ENCODE measurements around the gene PRSS33. TPM values are rescaled to one million over a fixed set of nuclear protein-coding genes. Genes with fewer than 3 reads are reported as not detected.

Gene PRSS33, protein sequence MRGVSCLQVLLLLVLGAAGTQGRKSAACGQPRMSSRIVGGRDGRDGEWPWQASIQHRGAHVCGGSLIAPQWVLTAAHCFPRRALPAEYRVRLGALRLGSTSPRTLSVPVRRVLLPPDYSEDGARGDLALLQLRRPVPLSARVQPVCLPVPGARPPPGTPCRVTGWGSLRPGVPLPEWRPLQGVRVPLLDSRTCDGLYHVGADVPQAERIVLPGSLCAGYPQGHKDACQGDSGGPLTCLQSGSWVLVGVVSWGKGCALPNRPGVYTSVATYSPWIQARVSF
- polyA plus RNA-seq (ENCODE audit: insufficient read length in 12 of 12), result not detected
- long read RNA-seq, donor 1, result 0 reads
- long read RNA-seq, donor 2, result 0 reads
- long read RNA-seq, donor 3, result 0 reads
- long read RNA-seq, donor 4, result 0 reads
- long read RNA-seq, donor 5, result 0 reads
- long read RNA-seq, donor 6, result 0 reads
- long read RNA-seq, donor 7, result 0 reads
- long read RNA-seq, donor 8, result 0 reads
- long read RNA-seq, donor 9, result 0 reads
- long read RNA-seq, donor 10, result 0 reads
- long read RNA-seq, donor 11, result 0 reads

DNA sequence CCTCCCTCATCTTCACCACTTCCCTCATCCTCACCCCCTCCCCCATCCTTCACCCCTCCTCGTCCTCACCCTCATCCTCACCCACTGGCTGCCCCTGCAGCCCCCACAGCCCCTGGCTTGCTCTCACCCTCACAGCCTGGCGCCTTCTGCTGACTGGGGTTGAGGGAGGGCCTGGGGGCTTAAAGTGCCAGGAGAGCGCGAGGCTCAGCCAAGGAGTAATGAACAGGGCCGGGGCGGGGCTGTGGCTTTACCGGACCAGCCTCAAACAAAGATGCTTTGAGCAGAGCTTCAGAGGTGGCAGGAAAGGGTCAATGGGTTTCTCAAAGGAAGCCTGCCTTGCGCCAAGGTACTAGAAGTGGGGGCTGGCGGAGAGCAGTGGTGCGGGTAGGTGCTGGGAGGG lies at the start of gene PRSS33:
Gene PRSS33 (minus strand): TSS at position 155 of the 400 bp plus-strand sequence. CDS start 1,013 bp downstream, outside the sequence.
- DNase-seq, result no peak

DNA sequence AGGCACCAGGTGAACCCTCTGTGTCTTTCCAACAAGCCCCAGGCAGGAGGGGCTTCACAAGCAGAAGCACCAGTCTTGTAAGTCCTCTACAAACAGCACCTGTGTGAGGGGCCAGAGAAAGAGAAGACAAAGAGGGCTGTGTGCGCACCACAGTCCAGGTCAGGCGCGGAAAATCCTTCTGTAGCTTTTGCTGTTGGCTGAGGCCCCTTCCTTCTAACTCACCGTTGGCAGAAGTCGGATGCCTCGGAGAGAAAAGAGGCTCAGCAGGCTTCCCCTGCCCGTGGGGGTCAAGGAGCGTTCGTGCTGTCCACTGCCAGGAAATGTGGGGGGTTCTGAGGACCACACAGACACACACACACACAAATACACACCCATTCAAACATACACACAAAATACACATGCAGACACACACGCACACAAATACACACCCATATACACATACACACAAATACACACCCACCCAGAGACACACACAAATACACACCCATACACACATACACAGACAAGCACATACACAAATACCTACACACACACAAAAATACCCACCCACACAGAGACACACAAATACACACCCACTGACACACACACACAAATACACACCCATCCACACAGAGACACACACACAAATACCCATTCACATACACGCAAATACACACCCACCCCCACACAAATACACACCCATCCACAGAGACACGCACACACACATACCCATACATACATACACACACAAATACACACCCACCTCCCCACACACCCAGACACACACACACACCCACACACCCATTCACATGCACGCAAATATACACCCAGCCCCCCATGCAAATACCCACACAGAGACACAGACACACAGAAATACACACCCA lies 49.5 kb upstream of the PRSS33 start:
- DNase-seq, result no peak

DNA sequence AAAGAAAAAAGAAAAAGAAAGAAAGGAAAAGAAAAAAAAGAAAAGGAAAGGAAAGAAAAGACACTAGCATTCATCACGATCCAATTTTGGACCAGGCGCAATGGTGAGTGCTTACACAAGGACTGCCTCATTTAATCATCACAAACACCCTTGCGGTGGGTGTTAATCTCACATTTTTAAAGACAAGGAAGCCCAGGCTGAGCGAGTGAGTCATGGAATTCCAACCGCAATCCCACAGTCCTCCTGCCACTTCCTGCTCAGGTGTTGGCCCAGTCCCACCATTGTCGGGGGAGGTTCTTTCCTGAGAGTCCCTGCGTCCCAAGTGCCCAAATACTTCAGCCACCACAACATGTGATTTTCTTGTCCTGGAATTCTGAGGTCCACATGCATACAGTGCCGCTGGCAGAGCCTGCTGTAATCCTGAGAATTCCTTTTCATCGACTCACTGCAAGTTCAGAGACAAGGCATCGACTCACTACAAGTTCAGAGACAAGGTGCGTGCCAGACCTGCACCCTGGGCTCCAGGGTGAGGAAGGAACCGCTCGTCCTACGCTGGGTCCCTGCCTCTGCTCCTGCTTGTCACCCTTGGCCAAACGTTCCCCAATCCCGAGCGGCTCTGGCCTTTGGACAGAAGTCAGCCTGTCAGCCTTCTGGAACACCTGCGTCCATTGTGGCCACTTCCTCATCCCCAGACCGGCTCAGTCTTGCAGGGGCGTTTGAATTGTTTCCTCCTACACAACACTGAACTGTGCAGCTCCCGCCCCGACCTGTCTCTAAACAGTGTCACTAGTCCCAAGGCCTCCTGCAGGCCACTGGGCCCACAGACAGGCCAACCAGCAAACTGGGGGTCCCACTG lies 48.5 kb upstream of the PRSS33 start:
- no peak for DNase-seq

DNA sequence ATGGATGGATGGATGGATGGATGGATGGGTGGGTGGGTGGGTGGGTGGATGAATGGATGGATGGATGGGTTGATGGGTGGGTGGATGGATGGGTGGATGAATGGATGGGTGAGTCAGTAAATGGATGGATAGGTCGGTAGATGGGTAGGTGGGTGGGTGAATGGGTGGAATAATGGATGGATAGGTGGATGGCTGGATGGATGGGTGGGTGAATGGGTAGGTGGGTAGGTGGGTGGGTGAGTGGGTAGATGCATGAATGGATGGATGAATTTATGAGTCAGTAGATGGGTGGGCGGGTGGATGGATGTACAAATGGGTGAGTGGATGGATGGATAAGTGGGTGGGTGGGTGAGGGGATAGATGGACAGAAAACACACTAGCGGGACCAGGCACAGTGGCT lies 47.6 kb upstream of the PRSS33 start:
- DNase-seq, result no peak

DNA sequence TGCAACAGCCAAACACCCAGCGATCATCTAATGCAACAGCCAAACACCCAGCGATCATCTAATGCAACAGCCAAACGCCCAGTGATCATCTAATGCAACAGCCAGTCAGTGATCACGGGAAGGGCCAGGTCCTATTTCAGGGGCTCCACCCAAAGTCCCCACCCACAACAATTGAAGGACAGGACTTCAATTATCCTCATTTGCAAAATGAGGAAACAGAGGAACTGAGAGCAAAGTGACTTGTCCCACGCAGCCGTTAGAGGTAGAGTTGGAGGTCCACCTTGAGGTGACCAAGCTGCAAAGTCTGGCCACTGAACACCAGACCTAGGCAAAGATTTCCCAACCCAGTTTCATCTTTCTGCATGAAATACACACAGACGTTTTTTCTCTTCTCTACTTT lies 46.4 kb upstream of the PRSS33 start:
- DNase-seq, result no peak

DNA sequence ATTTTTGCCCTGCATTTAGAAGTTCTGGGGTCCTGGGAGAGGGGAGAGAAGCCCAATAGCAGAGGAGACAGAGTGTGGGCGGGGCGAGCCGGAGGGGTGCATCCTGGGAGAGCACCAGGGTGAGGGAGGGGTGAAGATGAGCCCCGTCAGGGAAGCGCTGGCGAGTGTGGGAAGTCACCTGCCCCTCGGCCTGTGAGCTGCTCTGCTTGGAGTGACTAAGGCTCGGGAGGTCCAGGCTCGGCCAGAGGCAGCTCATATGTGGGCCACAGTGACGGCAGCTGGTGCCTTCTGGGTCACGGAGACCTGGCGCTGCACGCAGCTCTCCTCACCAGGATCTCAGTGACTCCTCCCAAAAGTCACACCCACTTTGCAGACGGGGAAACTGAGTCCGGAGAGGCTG lies 43.8 kb upstream of the PRSS33 start:
- no peak for DNase-seq

DNA sequence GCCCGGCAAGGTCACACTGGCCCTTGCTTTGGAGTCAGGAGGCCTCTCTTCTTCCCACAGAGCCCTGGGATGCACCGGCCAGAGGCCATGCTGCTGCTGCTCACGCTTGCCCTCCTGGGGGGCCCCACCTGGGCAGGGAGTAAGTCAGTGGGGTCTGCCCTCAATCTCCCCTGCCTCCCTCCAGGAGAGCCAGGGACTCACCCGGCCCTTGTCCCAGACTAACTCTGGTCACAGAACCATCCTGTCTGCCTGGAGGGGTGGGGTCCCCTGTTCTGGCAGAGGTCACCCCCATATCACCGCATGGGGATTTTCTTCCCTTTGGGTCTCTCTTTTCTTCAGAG lies 43.0 kb upstream of the PRSS33 start:
- no peak for DNase-seq

DNA sequence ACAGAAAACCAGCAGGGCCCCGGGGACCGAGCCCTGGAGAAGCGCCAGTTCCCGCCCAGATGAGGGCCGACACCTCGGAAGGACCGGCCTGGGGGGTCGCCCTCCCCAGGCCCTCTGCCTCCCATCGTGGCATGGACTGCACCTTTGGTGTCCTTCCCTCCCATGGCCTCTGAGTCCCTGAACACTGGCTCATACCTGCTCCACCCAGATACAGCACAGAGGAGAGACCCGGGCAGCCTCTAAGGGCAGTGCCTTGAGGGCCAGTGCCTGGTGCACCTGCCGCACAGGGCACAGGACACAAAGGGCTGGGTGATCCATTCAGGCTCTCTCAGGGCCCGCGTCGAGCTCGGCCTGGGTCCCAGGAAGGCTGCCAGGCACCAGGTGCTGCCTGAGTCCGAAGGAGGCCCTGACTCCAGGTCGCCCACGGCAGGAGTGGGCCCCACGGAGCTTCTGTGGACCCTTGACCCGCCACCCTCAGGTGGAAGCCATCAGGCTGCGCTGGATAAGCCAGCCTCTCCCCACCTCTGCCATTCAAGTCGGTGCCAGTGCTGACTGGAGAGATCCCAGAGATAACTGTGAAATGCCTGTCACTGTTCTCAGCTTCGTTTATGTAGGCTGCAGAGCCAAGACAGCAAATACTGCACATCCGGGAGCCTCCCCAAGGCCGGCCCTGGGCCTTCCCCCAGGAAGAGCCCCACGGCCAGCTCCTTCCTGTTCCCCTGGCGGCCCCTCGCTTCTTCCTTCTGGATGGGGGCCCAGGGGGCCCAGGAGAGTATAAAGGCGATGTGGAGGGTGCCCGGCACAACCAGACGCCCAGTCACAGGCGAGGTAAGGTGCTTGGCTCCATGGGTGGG lies 42.4 kb upstream of the PRSS33 start, which contains the start of gene ZG16B:
Gene ZG16B (plus strand): TSS at position 803 of the 854 bp plus-strand sequence. CDS start 139 bp downstream, outside the sequence.
- no peak for DNase-seq

DNA sequence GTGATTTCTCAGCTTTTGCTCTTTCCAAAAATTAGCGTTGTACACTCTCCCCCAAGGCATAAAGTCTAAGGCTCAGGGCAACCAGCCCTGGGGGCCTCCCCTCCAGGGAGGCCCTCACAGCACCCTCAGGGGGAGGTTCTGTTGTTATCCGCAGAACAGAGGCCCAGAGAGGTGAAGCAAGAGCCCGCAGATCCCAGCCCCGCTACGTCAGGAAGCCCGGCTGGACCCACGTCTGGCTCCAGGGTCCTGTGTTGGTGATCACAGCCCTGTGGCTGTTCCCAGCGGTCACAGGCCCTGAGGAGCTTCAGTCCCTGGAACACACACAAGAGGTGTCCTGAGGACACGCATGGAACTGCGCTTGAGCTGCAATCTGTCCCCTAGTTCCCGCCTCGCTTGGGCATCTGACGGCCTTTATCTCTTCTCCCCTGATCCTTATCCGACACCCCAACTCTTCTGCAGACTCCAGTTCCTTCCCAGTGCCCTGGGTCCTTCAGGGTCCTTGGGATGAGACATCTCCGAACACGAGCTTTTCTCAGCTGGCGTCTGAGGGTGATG lies 41.6 kb upstream of the PRSS33 start:
- no peak for DNase-seq

DNA sequence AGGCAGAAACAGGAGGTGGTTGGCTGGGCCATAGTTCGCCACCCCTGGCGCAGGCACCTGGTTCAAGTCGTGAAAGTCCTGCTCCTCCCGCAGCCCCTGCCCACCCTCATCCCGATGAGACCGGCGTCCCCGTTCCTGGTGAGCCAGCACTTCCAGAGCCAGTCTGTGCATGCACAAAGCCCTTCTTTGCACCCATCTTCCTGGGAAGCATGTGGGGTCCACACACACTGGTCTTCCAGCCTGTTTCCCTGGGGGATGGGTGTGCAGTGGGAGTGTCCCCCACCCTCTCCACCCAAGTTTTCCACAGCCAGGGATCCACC lies 41.1 kb upstream of the PRSS33 start:
- no peak for DNase-seq

DNA sequence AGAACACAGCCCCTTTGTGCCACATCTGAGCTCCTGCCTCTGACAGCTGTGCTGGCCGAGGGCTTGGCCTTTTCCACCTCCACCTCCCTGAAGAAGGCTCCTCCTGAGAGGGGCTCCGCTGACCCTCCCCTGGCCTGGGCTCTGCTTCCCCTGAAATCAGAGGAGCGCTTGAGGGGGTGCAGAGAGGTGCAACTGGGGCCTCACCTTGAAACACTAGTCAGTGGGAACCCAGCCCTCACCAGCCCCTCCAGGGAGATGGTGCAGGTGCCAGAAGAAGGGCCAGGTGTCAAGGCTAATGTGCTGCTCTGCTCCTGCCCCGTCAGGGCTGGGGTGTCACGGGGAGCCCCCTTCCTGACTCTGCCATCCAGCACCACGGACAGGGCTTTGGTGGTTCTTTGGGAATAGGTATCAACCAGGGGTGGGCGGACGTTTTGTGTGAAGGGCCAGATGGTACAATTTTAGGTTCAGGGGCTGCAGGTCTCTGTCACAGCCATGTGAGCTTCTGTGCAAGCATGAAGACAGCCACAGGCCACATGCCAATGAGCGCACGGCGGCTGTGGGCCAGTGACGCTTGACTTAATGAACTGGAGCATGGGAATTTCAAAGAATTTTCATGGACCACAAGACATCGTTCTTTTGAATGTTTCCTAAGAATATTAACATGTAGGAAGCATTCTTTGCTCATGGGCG lies 40.6 kb upstream of the PRSS33 start:
- no peak for DNase-seq

DNA sequence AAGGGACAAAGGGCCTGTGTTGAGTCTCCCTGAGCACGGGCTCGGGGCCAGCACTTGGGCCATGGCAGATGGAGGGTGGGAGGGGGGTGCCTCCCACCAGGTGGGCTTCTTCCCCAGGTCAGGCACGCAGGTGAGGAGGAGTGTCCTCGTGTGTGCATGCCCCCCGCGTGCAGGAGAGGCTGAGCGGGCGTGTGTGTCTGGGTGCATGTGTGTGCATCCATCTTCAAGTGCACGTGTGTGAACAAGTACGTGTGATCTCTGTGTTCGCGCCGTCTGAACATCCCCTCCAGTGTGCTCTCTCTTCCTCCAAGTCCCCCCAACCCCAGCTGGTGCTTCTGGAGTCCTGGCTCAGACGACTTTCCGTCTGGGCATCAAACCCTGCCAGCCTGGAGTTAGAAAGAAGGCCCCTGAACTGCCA lies 40.0 kb upstream of the PRSS33 start:
- DNase-seq, result no peak

DNA sequence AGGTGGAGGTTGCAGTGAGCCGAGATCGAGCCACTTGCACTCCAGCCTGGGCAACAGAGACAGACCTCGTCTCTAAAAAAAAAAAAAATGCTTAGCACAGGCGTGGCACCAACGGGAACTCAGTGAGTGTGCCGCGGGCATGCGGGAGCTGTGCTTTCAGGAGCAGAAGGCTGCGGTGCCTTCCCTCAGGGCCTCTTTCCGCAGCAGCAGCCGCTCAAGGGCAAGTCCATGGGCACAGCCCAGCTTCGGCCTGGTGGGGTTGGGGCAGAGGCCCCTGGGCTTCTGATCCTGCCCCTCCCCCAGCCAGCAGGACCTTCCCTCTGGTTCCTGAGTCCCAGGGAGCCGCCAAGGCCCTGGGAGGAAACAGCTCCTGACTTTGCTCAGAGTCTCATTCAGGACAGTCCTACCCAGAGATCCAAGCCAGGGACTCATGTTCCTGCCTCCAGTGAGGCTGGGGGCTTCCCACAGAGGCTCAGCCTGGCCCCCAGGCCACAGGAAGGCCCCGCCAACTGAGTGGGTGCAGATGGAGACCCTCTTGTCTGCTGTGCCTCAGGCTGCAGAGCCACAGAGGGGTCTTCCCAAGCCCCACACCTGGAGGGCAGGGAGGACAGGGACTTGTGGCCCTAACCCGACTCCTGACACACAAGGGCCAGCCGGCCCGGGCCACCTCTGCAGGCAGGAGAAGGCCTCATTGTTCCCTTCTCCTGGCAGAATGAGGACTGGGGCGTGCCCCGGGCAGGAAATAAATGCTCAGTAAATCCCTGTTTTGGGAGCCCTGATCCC lies 39.4 kb upstream of the PRSS33 start:
- DNase-seq, result no peak

DNA sequence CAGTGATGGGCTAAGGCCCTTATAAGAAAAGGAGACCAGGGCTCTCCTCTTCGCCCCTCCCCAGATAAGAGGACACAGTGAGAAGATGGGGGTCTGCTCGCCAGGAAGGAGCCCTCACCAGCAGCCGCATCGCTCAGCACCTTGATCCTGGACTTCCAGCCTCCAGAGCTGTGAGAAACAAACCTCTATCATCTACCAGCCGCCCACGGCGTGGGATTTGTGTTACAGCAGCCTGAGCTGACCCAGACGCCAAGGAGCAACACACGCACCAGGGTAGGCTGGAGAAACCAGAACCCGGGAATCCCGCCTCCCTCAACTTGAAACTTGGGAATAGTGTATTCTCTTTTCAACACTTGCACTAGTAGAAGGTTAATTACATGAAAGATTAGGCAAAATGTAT lies 38.5 kb upstream of the PRSS33 start:
- DNase-seq, result no peak

DNA sequence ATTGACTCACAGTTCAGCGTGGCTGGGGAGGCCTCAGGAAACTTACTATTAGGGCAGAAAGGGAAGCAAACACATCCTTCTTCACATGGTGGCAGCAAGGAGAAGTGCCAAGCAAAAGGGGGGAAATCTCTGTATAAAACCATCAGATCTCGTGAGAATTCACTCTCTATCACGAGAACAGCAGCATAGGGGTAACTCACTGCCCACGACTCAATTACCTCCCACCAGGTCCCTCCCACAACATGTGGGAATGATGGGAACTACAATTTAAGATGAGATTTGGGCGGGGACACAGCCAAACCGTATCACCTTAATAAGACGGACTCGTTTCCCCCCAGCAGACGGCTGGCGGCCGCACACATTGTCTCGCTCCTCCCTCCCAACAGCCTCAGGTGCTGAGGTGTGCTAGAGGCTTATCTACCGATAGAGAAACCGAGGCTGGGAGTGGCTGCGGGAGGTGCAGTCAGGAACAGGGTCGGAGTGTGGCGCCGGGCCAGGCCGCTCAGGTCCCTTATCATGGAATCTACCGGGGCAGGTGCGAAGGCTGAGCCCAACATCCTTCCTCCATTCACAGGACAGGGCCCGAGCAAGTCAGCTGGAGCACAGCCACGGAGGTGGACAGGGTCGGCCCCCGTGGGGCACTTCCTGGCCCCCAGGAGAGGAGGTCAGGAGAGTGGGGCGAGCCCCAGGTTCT lies 37.8 kb upstream of the PRSS33 start:
- no peak for DNase-seq

DNA sequence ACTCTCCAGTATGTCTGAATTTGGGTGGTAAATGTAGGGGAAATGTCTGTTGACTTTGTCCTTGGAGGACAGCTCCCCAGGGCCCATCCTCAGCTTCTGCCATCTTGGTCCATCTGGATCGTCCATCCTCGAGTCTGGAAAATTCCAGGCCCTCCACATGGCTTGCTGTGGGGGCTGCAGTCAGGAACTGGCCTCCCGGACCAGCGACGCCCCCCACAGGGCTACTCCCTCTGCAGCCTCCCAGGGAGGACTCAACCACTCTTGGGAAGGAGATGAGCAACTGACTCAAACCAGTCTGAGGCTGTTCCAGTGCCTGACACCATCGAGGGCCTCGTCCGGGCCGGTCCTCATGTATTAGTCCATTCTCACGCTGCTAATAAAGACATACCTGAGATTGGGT lies 37.3 kb upstream of the PRSS33 start:
- no peak for DNase-seq

DNA sequence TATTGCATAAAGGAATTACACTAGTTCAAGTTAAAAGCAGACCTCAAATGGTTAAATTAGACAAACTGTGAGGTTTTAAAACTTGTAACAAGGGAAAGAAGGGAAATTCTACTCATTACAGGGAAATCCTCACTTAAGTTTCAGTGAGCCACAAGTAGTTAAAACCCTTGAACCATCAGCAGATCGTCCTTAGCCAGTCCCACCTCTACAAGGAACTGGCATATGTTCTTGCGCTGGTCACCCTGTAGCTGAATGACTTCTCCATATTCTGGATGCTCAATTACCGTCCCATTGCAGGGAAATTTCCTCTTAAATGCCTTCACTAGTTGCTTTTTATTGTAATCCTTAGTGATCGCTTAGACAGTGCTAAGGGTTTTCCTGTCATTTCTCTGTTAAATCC lies 35.1 kb upstream of the PRSS33 start:
- DNase-seq, result no peak

DNA sequence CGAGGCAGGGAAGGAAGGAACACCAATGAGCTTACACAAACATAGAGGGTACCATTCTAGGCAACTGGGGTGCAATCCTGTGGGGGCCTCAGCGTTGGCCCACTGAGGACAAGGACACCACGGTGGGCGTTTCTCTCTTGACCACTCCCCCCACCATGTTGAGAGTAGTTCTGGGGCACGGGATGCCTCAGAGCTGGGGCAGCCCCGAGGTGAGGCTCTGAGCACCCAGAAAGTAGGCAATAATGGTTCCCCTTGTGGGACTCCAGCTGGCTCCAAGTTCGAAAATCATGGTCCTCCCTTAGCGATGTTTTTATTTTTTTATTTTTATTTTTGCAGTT lies 34.8 kb upstream of the PRSS33 start:
- DNase-seq, result no peak

Data from muscle of arm (tissue), 14 donors.